ENCODE results near the gene ADGRV1.
"Not testable (repeated sequence)": the region's sequence is repeated elsewhere in the genome, so short reads cannot be mapped to it uniquely, and the experiment has no call there.

GRCh38 chr5:90668079-90668565 lies 109.5 kb downstream of the ADGRV1 start:
- TF ChIP-seq POLR2A, CTCF, EP300, POLR2AphosphoS5 (IDR thresholded peaks at IDR 0.05): not testable (repeated sequence)
